ENCODE measurements around the gene PARD3B.
"Not testable (repeated sequence)": the region's sequence is repeated elsewhere in the genome, so short reads cannot be mapped to it uniquely, and the experiment has no call there.

- not testable (repeated sequence) for TF ChIP-seq CTCF, POLR2A (IDR thresholded peaks at IDR 0.05)
Observed at GRCh38 chr2:205493528-205493927, 948.3 kb downstream of the PARD3B start.
